Gastrocnemius medialis (tissue), 4 donors: ENCODE measurements around the gene TRIM71. TPM values are rescaled to one million over a fixed set of nuclear protein-coding genes. Genes with fewer than 3 reads are reported as not detected.

Experiments used
- ATAC-seq, 2 donors: fragments of 150-250 bp; one replicate each; pipeline ENCODE4 v1.9.1; 2016
- DNase-seq, 2 donors: peaks; one replicate each; pipeline ENCODE4 v3.0.0-alpha.2; 2019
- H3K27ac ChIP-seq, 4 donors: fragments of 200-600 bp; sonication (generic); 1 replicate in 1 of 4; 2 replicates in 3 of 4; pipeline ENCODE4 v1.5.1; 2016 to 2018; ENCODE audit warnings: mild to moderate bottlenecking in 2 of 4, moderate library complexity in 1 of 4
- H3K27me3 ChIP-seq, 3 donors: fragments of 200-600 bp; sonication (generic) in 2 of 3; 1 replicate in 1 of 3; 2 replicates in 2 of 3; pipeline versions ENCODE4 v1.5.1 to v1.6.0; 2016 to 2019; ENCODE audit warnings: mild to moderate bottlenecking in 1 of 3, moderate library complexity in 1 of 3
- H3K36me3 ChIP-seq, 2 donors: fragments of 200-600 bp; sonication (generic) in 1 of 2; one replicate each; pipeline ENCODE4 v1.5.1; 2017 to 2018
- H3K4me1 ChIP-seq, 2 donors: fragments of 200-600 bp; sonication (generic) in 1 of 2; one replicate each; pipeline ENCODE4 v1.5.1; 2016 to 2017; ENCODE audit warnings: mild to moderate bottlenecking in 2 of 2
- H3K4me3 ChIP-seq, 4 donors: fragments of 200-600 bp; sonication (generic) in 3 of 4; 1 replicate in 1 of 4; 2 replicates in 3 of 4; pipeline ENCODE4 v1.5.1; 2016 to 2019; ENCODE audit warnings: mild to moderate bottlenecking in 2 of 4
- H3K9me3 ChIP-seq, 3 donors: fragments of 200-600 bp; sonication (generic) in 2 of 3; 1 replicate in 1 of 3; 2 replicates in 2 of 3; pipeline ENCODE4 v1.5.1; 2016 to 2019
- CTCF ChIP-seq, 5 experiments: fragments of 450-650 bp in 3 of 5; fragments of 200-600 bp in 2 of 5; sonication (generic) in 2 of 5; IDR thresholded peaks in 4 of 5; conservative IDR thresholded peaks in 1 of 5; 1 replicate in 4 of 5; 2 replicates in 1 of 5; pipeline ENCODE4 v1.5.1; 2016 to 2019; ENCODE audit warnings: antibody characterized with exemption in 5 of 5, mild to moderate bottlenecking in 3 of 5, moderate library complexity in 3 of 5
- POLR2A ChIP-seq, 2 donors: fragments of 450-650 bp; IDR thresholded peaks; one replicate each; pipeline ENCODE4 v1.6.1; 2017; ENCODE audit warnings: antibody characterized with exemption in 2 of 2, mild to moderate bottlenecking in 2 of 2, moderate library complexity in 2 of 2
- in situ Hi-C, 4 donors: fragments of 200-750 bp; cut with MboI; loops; one replicate each; pipeline versions ENCODE4 v1.15.0 to v1.8.0; 2017; ENCODE audit warnings: low sequenced_read_pairs in 4 of 4
- intact Hi-C: fragments of 100-400 bp; cut with DNase I; formaldehyde crosslinking; loops from one replicate; pipeline ENCODE4 v1.15.1; 2023; ENCODE audit warnings: low total_unique reads
- total RNA-seq, 4 donors: library from RNA; depleted of rRNA; stranded (reverse); fragments of >200 nt; gene quantifications; one replicate each; pipeline versions ENCODE4 v1.1.0 to v1.2.3, GENCODE V29; 2016

The TRIM71 gene
- total RNA-seq, 4 donors from 2014 or later: not detected

GRCh38 chr3:32868719-32869512, 51.1 kb downstream of the TRIM71 start:
- intact Hi-C loops (no loop called here), in situ Hi-C loops (no loop called here)
- ATAC-seq (no peak), DNase-seq (no peak)
- H3K4me3 ChIP-seq: no peak overlapping the region
- TF ChIP-seq CTCF (IDR thresholded peaks at IDR 0.05 in 4 of 5, conservative IDR thresholded peaks at IDR 0.05 in 1 of 5) (no peak), POLR2A (IDR thresholded peaks at IDR 0.05) (no peak)
- H3K27ac ChIP-seq: no peak overlapping the region
- no peaks in the 10 kb centered on the region for H3K27me3 ChIP-seq
- H3K9me3 ChIP-seq: no peaks in the 10 kb centered on the region
- H3K36me3 ChIP-seq: no peaks in the 10 kb centered on the region
- H3K4me1 ChIP-seq: no peaks in the 10 kb centered on the region

- Histone ChIP-seq H3K4me3 (no peak overlapping the region), H3K27me3 (no peaks in the 10 kb centered on the region), H3K4me1 (no peaks in the 10 kb centered on the region), H3K9me3 (no peaks in the 10 kb centered on the region), H3K27ac (no peak overlapping the region), H3K36me3 (no peaks in the 10 kb centered on the region)
- DNase-seq (no peak), ATAC-seq (no peak)
- TF ChIP-seq CTCF (IDR thresholded peaks at IDR 0.05 in 4 of 5, conservative IDR thresholded peaks at IDR 0.05 in 1 of 5): no peak
- no peak for TF ChIP-seq POLR2A (IDR thresholded peaks at IDR 0.05)
- intact Hi-C loops: no loop called here
- in situ Hi-C loops: no loop called here
Observed at GRCh38 chr3:32869513-32870047, 51.8 kb downstream of the TRIM71 start.

GRCh38 chr3:32870373-32871095, 52.7 kb downstream of the TRIM71 start:
- TF ChIP-seq POLR2A (IDR thresholded peaks at IDR 0.05) (no peak), CTCF (IDR thresholded peaks at IDR 0.05 in 4 of 5, conservative IDR thresholded peaks at IDR 0.05 in 1 of 5) (no peak)
- intact Hi-C loops (no loop called here), in situ Hi-C loops (no loop called here)
- H3K4me3 ChIP-seq: no peak overlapping the region
- ATAC-seq: no peak
- no peaks in the 10 kb centered on the region for H3K4me1 ChIP-seq
- no peak overlapping the region for H3K27ac ChIP-seq
- no peaks in the 10 kb centered on the region for H3K36me3 ChIP-seq
- H3K9me3 ChIP-seq: no peaks in the 10 kb centered on the region
- H3K27me3 ChIP-seq: no peaks in the 10 kb centered on the region
- no peak for DNase-seq

- TF ChIP-seq POLR2A (IDR thresholded peaks at IDR 0.05) (no peak), CTCF (IDR thresholded peaks at IDR 0.05 in 4 of 5, conservative IDR thresholded peaks at IDR 0.05 in 1 of 5) (no peak)
- intact Hi-C loops: no loop called here
Observed at GRCh38 chr3:32871273-32871672, 53.5 kb downstream of the TRIM71 start.

More at GRCh38 chr3:32871273-32871672, 53.5 kb downstream of the TRIM71 start:
- in situ Hi-C loops: no loop called here
- no peaks in the 10 kb centered on the region for H3K4me1 ChIP-seq
- DNase-seq (no peak), ATAC-seq (no peak)
- H3K4me3 ChIP-seq: no peak overlapping the region
- H3K27ac ChIP-seq: no peak overlapping the region
- no peaks in the 10 kb centered on the region for H3K9me3 ChIP-seq
- H3K36me3 ChIP-seq: no peaks in the 10 kb centered on the region
- H3K27me3 ChIP-seq: no peaks in the 10 kb centered on the region
